B cell (primary cell): ENCODE measurements around the gene DNAJA4. TPM values are rescaled to one million over a fixed set of nuclear protein-coding genes. Genes with fewer than 3 reads are reported as not detected.

Experiments used
- ATAC-seq: fragments of 200-7000 bp; cut with Tn5 transposase; one replicate; pipeline ENCODE4 v1.10.0; 2021; ENCODE audit warnings: low read depth, mild to moderate bottlenecking, moderate number of reproducible peaks, moderate library complexity
- CTCF ChIA-PET: fragments of 350-600 bp; sonication (Branson Sonifier 250); formaldehyde crosslinking; loops from one replicate; lab custom pipeline; 2021; ENCODE audit warnings: antibody characterized with exemption, inconsistent platforms; lab: Charles Lee
- POLR2A ChIA-PET: fragments of 350-600 bp; sonication (Branson Sonifier 250); formaldehyde crosslinking; loops from one replicate; lab custom pipeline; 2021; ENCODE audit warnings: antibody characterized with exemption; lab: Charles Lee
- DNase-seq: peaks from one replicate; pipeline ENCODE4 v3.0.0; 2013
- H2AFZ ChIP-seq: 2 replicates; pipeline ENCODE4 v1.6.1; 2012; ENCODE audit warnings: mild to moderate bottlenecking, low read depth, low read length; ENCODE audit not compliant: insufficient read depth, poor library complexity, severe bottlenecking
- H3K27ac ChIP-seq, 2 donors: 1 replicate in 1 of 2; 2 replicates in 1 of 2; pipeline ENCODE4 v1.5.1; 2012 to 2013; ENCODE audit warnings: low read length in 2 of 2, mild to moderate bottlenecking in 2 of 2, moderate library complexity in 1 of 2
- H3K27me3 ChIP-seq, 4 experiments: fragments of 200-600 bp in 1 of 4; sonication (generic) in 1 of 4; replicated peaks in 1 of 4; 1 replicate in 2 of 4; 2 replicates in 2 of 4; pipeline versions ENCODE4 v1.6.1 to v1.7.0; 2013 to 2016; ENCODE audit warnings: low read length in 3 of 4, mild to moderate bottlenecking in 2 of 4, mixed read lengths in 1 of 4, moderate library complexity in 1 of 4; ENCODE audit not compliant: insufficient read depth in 4 of 4, control insufficient read depth in 3 of 4; ENCODE audit errors: control extremely low read depth in 1 of 4
- H3K36me3 ChIP-seq, 2 experiments: replicated peaks in 1 of 2; 1 replicate in 1 of 2; 2 replicates in 1 of 2; pipeline versions ENCODE4 v1.6.1 to v1.7.1; 2013; ENCODE audit warnings: low read length in 1 of 2; ENCODE audit not compliant: insufficient read depth in 2 of 2, control insufficient read depth in 1 of 2; ENCODE audit errors: control extremely low read depth in 1 of 2, extremely low read depth in 1 of 2
- H3K4me1 ChIP-seq, 2 donors: fragments of 200-600 bp in 1 of 2; sonication (generic) in 1 of 2; 1 replicate in 1 of 2; 2 replicates in 1 of 2; pipeline versions ENCODE4 v1.5.1 to v1.6.1; 2013 to 2017; ENCODE audit warnings: low read length in 2 of 2; ENCODE audit not compliant: control insufficient read depth in 2 of 2, insufficient read depth in 2 of 2
- H3K4me2 ChIP-seq: replicated peaks from 2 replicates; pipeline ENCODE3; 2012; ENCODE audit warnings: mild to moderate bottlenecking, low read depth, low read length; ENCODE audit not compliant: poor library complexity, severe bottlenecking
- H3K4me3 ChIP-seq, 5 experiments: fragments of 200-600 bp in 1 of 5; sonication (generic) in 1 of 5; 1 replicate in 3 of 5; 2 replicates in 2 of 5; pipeline versions ENCODE4 v1.5.1 to v1.7.0; 2011 to 2016; ENCODE audit warnings: low read length in 4 of 5, mild to moderate bottlenecking in 4 of 5, low read depth in 2 of 5, control low read depth in 1 of 5, moderate library complexity in 1 of 5; ENCODE audit not compliant: insufficient read depth in 1 of 5; ENCODE audit errors: control extremely low read depth in 1 of 5, extremely low read depth in 1 of 5
- H3K79me2 ChIP-seq: fragments of 200-600 bp; sonication (generic); one replicate; pipeline ENCODE4 v1.6.0; 2016; ENCODE audit warnings: low read length; ENCODE audit not compliant: control insufficient read depth, insufficient read depth
- H3K9ac ChIP-seq: fragments of 200-600 bp; sonication (generic); 2 replicates; pipeline ENCODE4 v1.6.1; 2017; ENCODE audit warnings: mild to moderate bottlenecking, low read length, moderate library complexity
- H3K9me3 ChIP-seq, 3 donors: one replicate each; pipeline versions ENCODE4 v1.6.1 to v1.7.1; 2013; ENCODE audit warnings: low read length in 2 of 3; ENCODE audit not compliant: control insufficient read depth in 2 of 3, insufficient read depth in 1 of 3; ENCODE audit errors: control extremely low read depth in 1 of 3
- H4K20me1 ChIP-seq: 2 replicates; pipeline ENCODE4 v1.6.0; 2012; ENCODE audit warnings: mild to moderate bottlenecking, low read length; ENCODE audit not compliant: insufficient read depth, control insufficient read depth, poor library complexity, severe bottlenecking
- H3K27ac Mint-ChIP-seq: one replicate; pipeline ENCODE4 v1.8.0; 2021; ENCODE audit warnings: mixed read lengths
- H3K27me3 Mint-ChIP-seq: one replicate; pipeline ENCODE4 v1.8.0; 2021; ENCODE audit warnings: mixed read lengths
- H3K4me1 Mint-ChIP-seq: one replicate; pipeline ENCODE4 v1.8.0; 2021; ENCODE audit warnings: mixed read lengths
- H3K4me3 Mint-ChIP-seq: one replicate; pipeline ENCODE4 v1.8.0; 2021; ENCODE audit warnings: mixed read lengths
- H3K9me3 Mint-ChIP-seq: one replicate; pipeline ENCODE4 v1.8.0; 2022; ENCODE audit warnings: mixed read lengths; ENCODE audit not compliant: insufficient read depth
- CTCF ChIP-seq: fragments of 200-600 bp; IDR thresholded peaks from one replicate; pipeline ENCODE4 v1.8.0; 2022; ENCODE audit warnings: antibody characterized with exemption, mild to moderate bottlenecking
- EZH2 ChIP-seq: IDR thresholded peaks from 2 replicates; pipeline ENCODE4 v1.6.1; 2012; ENCODE audit warnings: borderline replicate concordance, low read depth, mild to moderate bottlenecking, moderate library complexity, low read length; ENCODE audit not compliant: insufficient read depth, poor library complexity, severe bottlenecking
- WGBS: methylation state at CpG from one replicate; pipeline ENCODE4 v1.1.5; 2013; ENCODE audit warnings: missing lambda C conversion rate; ENCODE audit not compliant: insufficient coverage; 5-methylcytosine and 5-hydroxymethylcytosine counted together
- intact Hi-C: fragments of 100-400 bp; cut with micrococcal nuclease; formaldehyde crosslinking; loops from one replicate; pipeline ENCODE4 v1.10.0; 2022
- polyA plus RNA-seq: library from polyadenylated mRNA; depleted of rRNA; stranded (reverse); fragments of >200 nt; gene quantifications from 2 replicates; pipeline ENCODE4 v1.2.3, GENCODE V29; 2012
- total RNA-seq, 2 donors: library from RNA; stranded (reverse); fragments of 120-200 nt in 1 of 2; gene quantifications; 1 replicate in 1 of 2; 2 replicates in 1 of 2; pipeline versions ENCODE4 v1.2.3 to v1.2.4, GENCODE V29; 2013 to 2022

Gene DNAJA4
- total and polyA plus RNA-seq, 2 donors (not counting 1 experiment from before 2014, with no cell fraction given), result 13.2 to 20.0 TPM

- no peak overlapping the region for H3K4me3 Mint-ChIP-seq
- intact Hi-C loops, result no loop called here
- Histone ChIP-seq H4K20me1 (no peaks in the 10 kb centered on the region), H3K79me2 (no peaks in the 10 kb centered on the region), H3K27me3 (no peaks in the 10 kb centered on the region), H3K9ac (no peak overlapping the region), H3K27ac (no peak overlapping the region), H3K9me3 (no peaks in the 10 kb centered on the region), H3K4me3 (no peak overlapping the region), H3K4me2 (no peak overlapping the region), H3K4me1 (no peaks in the 10 kb centered on the region), H3K36me3 (peaks cover 4 to 9% of the 10 kb centered on the region in 2 experiments), H2AFZ (no peak overlapping the region)
- H3K27ac Mint-ChIP-seq, result no peak overlapping the region
- 90% methylated on average over 5 of the region's 6 CpGs for WGBS
- ChIA-PET CTCF (no interaction called here), POLR2A (no interaction called here)
- TF ChIP-seq CTCF (no peak), EZH2 (no peak)
- H3K4me1 Mint-ChIP-seq, result no peaks in the 10 kb centered on the region
- ATAC-seq, result no peak
- no peaks in the 10 kb centered on the region for H3K9me3 Mint-ChIP-seq
- no peaks in the 10 kb centered on the region for H3K27me3 Mint-ChIP-seq
- no peak for DNase-seq
Observed at GRCh38 chr15:78276064-78276943, 11.9 kb downstream of the DNAJA4 start.
